Hematopoietic multipotent progenitor cell (in vitro differentiated cells): ENCODE data around the gene TMEM169. TPM values are rescaled to one million over a fixed set of nuclear protein-coding genes. Genes with fewer than 3 reads are reported as not detected.

Source experiments
- DNase-seq, 3 donors: peaks; one replicate each; pipeline ENCODE4 v3.0.0-alpha.2; 2011 to 2015; ENCODE audit warnings: low read depth in 2 of 3, low spot score in 2 of 3
- total RNA-seq: library from RNA; depleted of rRNA; stranded (reverse); fragments of >200 nt; gene quantifications from one replicate; pipeline ENCODE4 v1.2.3, GENCODE V29; 2012

TMEM169 gene
- under 0.01 TPM for total RNA-seq

- peak; percentile 26 to 57 (median 55) for DNase-seq
These were observed at the start of gene TMEM169, which contains the start of gene PECR for GRCh38 chr2:216081487-216082116. TSS of gene TMEM169 (plus strand) at chr2:216081919. CDS start at chr2:216095964, 14,045 bp downstream. TSS of gene PECR (minus strand) at chr2:216081809. CDS start at chr2:216081741, 68 bp downstream.

GRCh38 chr2:216031960-216032689 lies 49.6 kb upstream of the TMEM169 start:
- peak in 1 of 3 donors; percentile 4 for DNase-seq

- DNase-seq, result no peak
These were observed 48.3 kb upstream of the TMEM169 start for GRCh38 chr2:216033403-216033802.

GRCh38 chr2:216034065-216034464 lies 47.7 kb upstream of the TMEM169 start:
- DNase-seq, result peak; percentile 49 to 78 (median 53)

GRCh38 chr2:216039918-216040317 lies 41.8 kb upstream of the TMEM169 start:
- DNase-seq, result no peak

- no peak for DNase-seq
These were observed 40.3 kb upstream of the TMEM169 start for GRCh38 chr2:216041438-216041837.

GRCh38 chr2:216043949-216044348 lies 37.8 kb upstream of the TMEM169 start:
- no peak for DNase-seq

- DNase-seq, result no peak
These were observed 36.7 kb upstream of the TMEM169 start for GRCh38 chr2:216044883-216045486.

- DNase-seq, result no peak
These were observed 34.3 kb upstream of the TMEM169 start for GRCh38 chr2:216047397-216047796.

GRCh38 chr2:216049452-216049851 lies 32.3 kb upstream of the TMEM169 start:
- DNase-seq, result no peak

GRCh38 chr2:216051350-216051749 lies 30.4 kb upstream of the TMEM169 start:
- no peak for DNase-seq

GRCh38 chr2:216052420-216052819 lies 29.3 kb upstream of the TMEM169 start:
- no peak for DNase-seq

GRCh38 chr2:216055680-216056079 lies 26.0 kb upstream of the TMEM169 start:
- no peak for DNase-seq

GRCh38 chr2:216056739-216057138 lies 25.0 kb upstream of the TMEM169 start:
- DNase-seq, result no peak

- DNase-seq, result peak; percentile 5 to 39 (median 34)
These were observed 24.0 kb upstream of the TMEM169 start for GRCh38 chr2:216057688-216058193.

- DNase-seq, result peak in 1 of 3 donors; percentile 19
These were observed 22.4 kb upstream of the TMEM169 start for GRCh38 chr2:216059233-216059834.

GRCh38 chr2:216064014-216064630 lies 17.6 kb upstream of the TMEM169 start:
- DNase-seq, result peak in 1 of 3 donors; percentile 10

GRCh38 chr2:216064665-216065064 lies 17.1 kb upstream of the TMEM169 start:
- DNase-seq, result no peak

GRCh38 chr2:216066230-216066629 lies 15.5 kb upstream of the TMEM169 start:
- DNase-seq, result no peak

GRCh38 chr2:216069028-216069427 lies 12.7 kb upstream of the TMEM169 start:
- no peak for DNase-seq

GRCh38 chr2:216070195-216070594 lies 11.5 kb upstream of the TMEM169 start:
- no peak for DNase-seq
